BJ (cell line): ENCODE measurements around the gene SIKE1. TPM values are rescaled to one million over a fixed set of nuclear protein-coding genes. Genes with fewer than 3 reads are reported as not detected.

ENCODE experiments used
- CTCF ChIA-PET: fragments of 350-600 bp; formaldehyde crosslinking; extraction: SDS; loops from one replicate; lab custom pipeline; 2021; ENCODE audit warnings: antibody characterized with exemption, inconsistent platforms; lab: Yijun Ruan, JAX
- POLR2A ChIA-PET: fragments of 300-600 bp; sonication (Branson Sonifier 250); formaldehyde crosslinking; extraction: SDS; loops from one replicate; lab custom pipeline; 2021; ENCODE audit warnings: antibody characterized with exemption; lab: Charles Lee
- DNase-seq: peaks from one replicate; pipeline ENCODE4 v3.0.0-alpha.2; 2011; ENCODE audit warnings: low read depth
- H3K27me3 ChIP-seq: 2 replicates; pipeline ENCODE4 v1.6.0; 2011; ENCODE audit warnings: low read length; ENCODE audit not compliant: control insufficient read depth, insufficient read depth
- H3K36me3 ChIP-seq: 2 replicates; pipeline ENCODE4 v1.5.1; 2011; ENCODE audit warnings: low read length; ENCODE audit not compliant: control insufficient read depth, insufficient read depth
- H3K4me3 ChIP-seq: 2 replicates; pipeline ENCODE4 v1.5.1; 2011; ENCODE audit warnings: low read depth, mild to moderate bottlenecking, control low read depth, low read length
- polyA plus RNA-seq: library from polyadenylated mRNA; depleted of rRNA; stranded (reverse); fragments of >200 nt; gene quantifications from 2 replicates; pipeline ENCODE4 v1.2.3, GENCODE V29; 2011
- TF ChIP-seq, protein P1 (sequence below): IDR thresholded peaks from 2 replicates; pipeline ENCODE4 v1.5.1; 2011; ENCODE audit warnings: low read depth, mild to moderate bottlenecking, control low read depth, inconsistent platforms, low read length, moderate library complexity; ENCODE audit not compliant: insufficient read depth

The SIKE1 gene
- polyA plus RNA-seq, 1 experiment, result 26.4 TPM

DNA sequence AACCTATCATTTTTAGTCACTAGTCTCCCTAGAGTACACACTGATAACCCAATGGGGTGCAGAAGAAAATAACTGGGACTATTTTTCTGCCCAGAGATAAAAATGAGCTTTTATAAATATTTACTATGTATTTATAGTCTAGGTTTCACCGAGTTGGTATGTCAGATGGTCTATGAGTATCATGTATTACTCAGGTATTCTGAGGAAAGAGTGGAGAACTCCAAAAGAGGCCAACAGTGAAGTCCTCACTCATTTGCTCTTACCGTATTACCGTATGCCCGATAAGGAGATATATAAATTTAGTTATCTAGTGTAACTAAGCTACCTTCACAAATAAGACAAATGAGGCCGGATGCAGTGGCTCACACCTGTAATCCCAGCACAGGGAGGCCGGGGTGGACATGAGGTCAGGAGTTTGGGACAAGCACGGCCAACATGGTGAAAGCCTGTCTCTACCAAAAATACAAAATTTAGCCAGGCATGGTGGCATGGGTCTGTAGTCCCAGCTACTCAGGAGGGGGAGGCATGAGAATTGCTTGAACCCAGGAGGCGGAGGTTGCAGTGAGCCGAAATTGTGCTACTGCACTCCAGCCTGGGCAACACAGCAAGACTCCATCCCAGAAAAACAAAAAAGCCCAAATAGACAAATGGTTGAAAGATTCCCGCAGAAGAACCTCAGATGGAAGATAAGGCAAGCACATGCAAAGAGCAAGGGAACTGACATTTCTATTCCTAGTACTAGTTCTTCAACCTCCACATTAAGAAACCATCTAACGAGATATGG lies 38.3 kb downstream of the SIKE1 start:
- peaks cover 5% of the 10 kb centered on the region for H3K36me3 ChIP-seq
- POLR2A ChIA-PET, result no interaction called here
- TF ChIP-seq, protein P1, sequence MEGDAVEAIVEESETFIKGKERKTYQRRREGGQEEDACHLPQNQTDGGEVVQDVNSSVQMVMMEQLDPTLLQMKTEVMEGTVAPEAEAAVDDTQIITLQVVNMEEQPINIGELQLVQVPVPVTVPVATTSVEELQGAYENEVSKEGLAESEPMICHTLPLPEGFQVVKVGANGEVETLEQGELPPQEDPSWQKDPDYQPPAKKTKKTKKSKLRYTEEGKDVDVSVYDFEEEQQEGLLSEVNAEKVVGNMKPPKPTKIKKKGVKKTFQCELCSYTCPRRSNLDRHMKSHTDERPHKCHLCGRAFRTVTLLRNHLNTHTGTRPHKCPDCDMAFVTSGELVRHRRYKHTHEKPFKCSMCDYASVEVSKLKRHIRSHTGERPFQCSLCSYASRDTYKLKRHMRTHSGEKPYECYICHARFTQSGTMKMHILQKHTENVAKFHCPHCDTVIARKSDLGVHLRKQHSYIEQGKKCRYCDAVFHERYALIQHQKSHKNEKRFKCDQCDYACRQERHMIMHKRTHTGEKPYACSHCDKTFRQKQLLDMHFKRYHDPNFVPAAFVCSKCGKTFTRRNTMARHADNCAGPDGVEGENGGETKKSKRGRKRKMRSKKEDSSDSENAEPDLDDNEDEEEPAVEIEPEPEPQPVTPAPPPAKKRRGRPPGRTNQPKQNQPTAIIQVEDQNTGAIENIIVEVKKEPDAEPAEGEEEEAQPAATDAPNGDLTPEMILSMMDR, result no peak
- H3K4me3 ChIP-seq, result no peak overlapping the region
- H3K27me3 ChIP-seq, result no peaks in the 10 kb centered on the region
- CTCF ChIA-PET, result no interaction called here
- DNase-seq, result no peak

- no peak for DNase-seq
- H3K36me3 ChIP-seq, result peaks cover 8% of the 10 kb centered on the region
- H3K4me3 ChIP-seq, result no peak overlapping the region
- POLR2A ChIA-PET, result no interaction called here
- TF ChIP-seq, protein P1, result no peak
- CTCF ChIA-PET, result no interaction called here
- no peaks in the 10 kb centered on the region for H3K27me3 ChIP-seq
Measured at GRCh38 chr1:114740331-114740730, 40.2 kb downstream of the SIKE1 start.

- ChIA-PET CTCF (interaction anchor here (1.4 kb wide), 1 partner anchor 17 kb away, joined by 7 read pairs; no protein-coding TSS in a partner anchor), POLR2A (no interaction called here)
- peaks cover 15% of the 10 kb centered on the region for H3K36me3 ChIP-seq
- H3K4me3 ChIP-seq, result no peak overlapping the region
- no peak for DNase-seq
- H3K27me3 ChIP-seq, result no peaks in the 10 kb centered on the region
- TF ChIP-seq, protein P1, result no peak
Measured at GRCh38 chr1:114737314-114737849, 43.1 kb downstream of the SIKE1 start.

GRCh38 chr1:114735479-114735878 lies 45.0 kb downstream of the SIKE1 start:
- CTCF ChIA-PET, result no interaction called here
- POLR2A ChIA-PET, result no interaction called here
- no peak for DNase-seq
- H3K4me3 ChIP-seq, result no peak overlapping the region
- TF ChIP-seq, protein P1, result no peak
- H3K27me3 ChIP-seq, result no peaks in the 10 kb centered on the region
- peaks cover 14% of the 10 kb centered on the region for H3K36me3 ChIP-seq

- TF ChIP-seq, protein P1, result no peak
- ChIA-PET CTCF (no interaction called here), POLR2A (no interaction called here)
- no peaks in the 10 kb centered on the region for H3K27me3 ChIP-seq
- no peak for DNase-seq
- peaks cover 13% of the 10 kb centered on the region for H3K36me3 ChIP-seq
- no peak overlapping the region for H3K4me3 ChIP-seq
Measured at GRCh38 chr1:114729782-114730181, 50.7 kb downstream of the SIKE1 start.
